ENCODE results near the gene PTPRJ.
"Not testable (repeated sequence)": the region's sequence is repeated elsewhere in the genome, so short reads cannot be mapped to it uniquely, and the experiment has no call there.

The PTPRJ gene

GRCh38 chr11:47944632-47945031 is 35.7 kb upstream of the PTPRJ start:
- Histone ChIP-seq H3K9me2 (replicated peaks; ENCODE audit: control insufficient read depth, low read length) (no peaks in the 10 kb centered on the region), H4K20me1 (ENCODE audit: control insufficient read depth, insufficient read depth, low read depth, low read length) (no peaks in the 10 kb centered on the region), H3K4me2 (ENCODE audit: low read length) (no peak overlapping the region), H3K9me3 (ENCODE audit: control insufficient read depth, insufficient read depth, low read length) (no peaks in the 10 kb centered on the region), H3K27me3 (ENCODE audit: control insufficient read depth, low read length) (no peaks in the 10 kb centered on the region), H3F3A (ENCODE audit: control insufficient read depth, insufficient read depth) (no peaks in the 10 kb centered on the region), H3K79me2 (ENCODE audit: control insufficient read depth, low read length) (no peaks in the 10 kb centered on the region), H3K4me1 (ENCODE audit: control insufficient read depth, low read length) (no peaks in the 10 kb centered on the region), H3K4me3 (ENCODE audit: low read length) (no peak overlapping the region), H3K27ac (ENCODE audit: low read depth, low read length) (no peak overlapping the region), H3K36me3 (ENCODE audit: control insufficient read depth, low read length) (no peaks in the 10 kb centered on the region)
- TF ChIP-seq CTCF (IDR thresholded peaks at IDR 0.05; ENCODE audit: low read depth, low read length, poor library complexity, severe bottlenecking): no peak
- no peak for TF ChIP-seq EZH2phosphoT487 (IDR thresholded peaks at IDR 0.05; ENCODE audit: borderline replicate concordance, low read length)

- H4K20me1 ChIP-seq (ENCODE audit: control insufficient read depth, insufficient read depth, low read depth, low read length): no peaks in the 10 kb centered on the region
- H3K4me3 ChIP-seq (ENCODE audit: low read length): no peak overlapping the region
- H3K9me3 ChIP-seq (ENCODE audit: control insufficient read depth, insufficient read depth, low read length): no peaks in the 10 kb centered on the region
- no peak overlapping the region for H3K27ac ChIP-seq (ENCODE audit: low read depth, low read length)
- H3K27me3 ChIP-seq (ENCODE audit: control insufficient read depth, low read length): peaks cover 7% of the 10 kb centered on the region; the same call in 1 of the 2 replicates
- H3K4me2 ChIP-seq (ENCODE audit: low read length): no peak overlapping the region
- H3K9me2 ChIP-seq (replicated peaks; ENCODE audit: control insufficient read depth, low read length): no peaks in the 10 kb centered on the region
- no peaks in the 10 kb centered on the region for H3K79me2 ChIP-seq (ENCODE audit: control insufficient read depth, low read length)
- H3K4me1 ChIP-seq (ENCODE audit: control insufficient read depth, low read length): peaks cover 14% of the 10 kb centered on the region
- H3F3A ChIP-seq (ENCODE audit: control insufficient read depth, insufficient read depth): no peaks in the 10 kb centered on the region
- no peaks in the 10 kb centered on the region for H3K36me3 ChIP-seq (ENCODE audit: control insufficient read depth, low read length)
- TF ChIP-seq CTCF (IDR thresholded peaks at IDR 0.05; ENCODE audit: low read depth, low read length, poor library complexity, severe bottlenecking): no peak
- no peak for TF ChIP-seq EZH2phosphoT487 (IDR thresholded peaks at IDR 0.05; ENCODE audit: borderline replicate concordance, low read length)
Observed at GRCh38 chr11:47946682-47947559, 33.4 kb upstream of the PTPRJ start.

- Histone ChIP-seq H3K9me3 (ENCODE audit: control insufficient read depth, insufficient read depth, low read length) (no peaks in the 10 kb centered on the region), H3F3A (ENCODE audit: control insufficient read depth, insufficient read depth) (no peaks in the 10 kb centered on the region), H4K20me1 (ENCODE audit: control insufficient read depth, insufficient read depth, low read depth, low read length) (no peaks in the 10 kb centered on the region), H3K4me3 (ENCODE audit: low read length) (no peak overlapping the region), H3K36me3 (ENCODE audit: control insufficient read depth, low read length) (no peaks in the 10 kb centered on the region), H3K4me1 (ENCODE audit: control insufficient read depth, low read length) (peaks cover 14% of the 10 kb centered on the region), H3K79me2 (ENCODE audit: control insufficient read depth, low read length) (no peaks in the 10 kb centered on the region), H3K27me3 (ENCODE audit: control insufficient read depth, low read length) (peaks cover 10% of the 10 kb centered on the region), H3K9me2 (replicated peaks; ENCODE audit: control insufficient read depth, low read length) (no peaks in the 10 kb centered on the region), H3K4me2 (ENCODE audit: low read length) (no peak overlapping the region), H3K27ac (ENCODE audit: low read depth, low read length) (no peak overlapping the region)
- TF ChIP-seq EZH2phosphoT487 (IDR thresholded peaks at IDR 0.05; ENCODE audit: borderline replicate concordance, low read length) (no peak), CTCF (IDR thresholded peaks at IDR 0.05; ENCODE audit: low read depth, low read length, poor library complexity, severe bottlenecking) (no peak)
Observed at GRCh38 chr11:47948137-47948536, 32.2 kb upstream of the PTPRJ start.

- not testable (repeated sequence) for H3K4me2 ChIP-seq (ENCODE audit: low read length); H4K20me1 ChIP-seq (ENCODE audit: control insufficient read depth, insufficient read depth, low read depth, low read length); H3K9me3 ChIP-seq (ENCODE audit: control insufficient read depth, insufficient read depth, low read length); H3K79me2 ChIP-seq (ENCODE audit: control insufficient read depth, low read length); H3K4me3 ChIP-seq (ENCODE audit: low read length); H3K9me2 ChIP-seq (replicated peaks; ENCODE audit: control insufficient read depth, low read length); H3K27ac ChIP-seq (ENCODE audit: low read depth, low read length); H3K36me3 ChIP-seq (ENCODE audit: control insufficient read depth, low read length); H3F3A ChIP-seq (ENCODE audit: control insufficient read depth, insufficient read depth)
- H3K4me1 ChIP-seq (ENCODE audit: control insufficient read depth, low read length): peaks cover 14% of the 10 kb centered on the region
- peaks cover 13% of the 10 kb centered on the region for H3K27me3 ChIP-seq (ENCODE audit: control insufficient read depth, low read length)
Observed at GRCh38 chr11:47949001-47949675, 31.2 kb upstream of the PTPRJ start.
